ENCODE results near the gene MYEOV.

MYEOV gene

DNA sequence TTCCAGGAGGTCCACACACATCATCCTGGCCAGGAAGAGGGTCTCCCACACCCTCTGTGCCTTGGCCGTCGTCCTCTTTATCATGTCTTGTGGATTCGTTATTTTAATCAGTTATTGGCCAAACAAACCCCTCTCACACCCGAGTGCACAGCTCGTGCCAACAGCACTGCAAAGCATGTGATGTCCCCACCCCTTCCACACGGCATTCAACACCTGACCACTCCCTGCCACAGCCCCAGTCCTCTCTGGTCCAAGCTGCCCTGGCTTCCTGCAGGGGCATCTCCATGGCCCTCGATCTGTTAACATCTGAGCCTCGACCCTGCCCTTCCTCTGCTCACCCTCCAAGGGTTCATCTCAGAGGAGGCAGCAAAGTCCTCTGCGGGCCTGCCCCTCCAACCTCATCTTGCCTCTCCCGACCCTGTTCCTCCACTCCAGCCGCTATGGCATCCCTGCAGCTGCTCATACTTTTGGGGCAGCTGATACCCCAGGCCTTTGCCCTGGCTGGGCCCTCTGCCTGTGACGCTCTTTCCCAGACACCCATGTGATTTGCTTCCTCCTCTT lies 14.0 kb downstream of the MYEOV start:
- Histone ChIP-seq H3K9me3 (ENCODE audit: insufficient read depth, low read depth, low read length) (no peaks in the 10 kb centered on the region), H3K27me3 (ENCODE audit: insufficient read depth, low read length) (no peaks in the 10 kb centered on the region), H3K4me3 (ENCODE audit: low read length) (no peak overlapping the region), H3K4me1 (ENCODE audit: insufficient read depth, low read length) (no peaks in the 10 kb centered on the region), H3K36me3 (ENCODE audit: insufficient read depth, low read depth, low read length) (no peaks in the 10 kb centered on the region), H3K27ac (ENCODE audit: low read length) (no peak overlapping the region), H3K9ac (ENCODE audit: low read depth, low read length) (no peak overlapping the region)

DNA sequence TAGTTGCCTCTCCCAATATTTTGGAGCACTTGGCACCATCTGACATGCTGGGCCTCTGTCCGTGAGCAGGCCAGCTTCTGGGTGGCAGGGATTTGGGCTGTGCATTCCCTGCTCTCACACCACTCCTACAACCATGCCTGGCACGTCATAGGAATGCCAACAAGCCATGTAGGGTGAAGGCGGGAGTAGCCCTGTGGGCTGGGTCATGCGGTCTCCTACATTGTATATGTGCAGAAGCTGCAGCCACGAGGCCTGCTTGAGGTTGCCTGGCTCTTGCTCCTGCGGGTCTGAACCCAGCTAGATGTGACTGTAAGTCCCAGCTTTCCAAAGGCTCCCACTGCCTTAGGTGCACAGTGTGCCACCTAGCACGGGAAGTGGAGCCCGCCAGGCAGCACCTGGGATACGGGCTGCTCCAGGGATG lies 14.5 kb downstream of the MYEOV start:
- Histone ChIP-seq H3K4me1 (ENCODE audit: insufficient read depth, low read length) (no peaks in the 10 kb centered on the region), H3K9ac (ENCODE audit: low read depth, low read length) (no peak overlapping the region), H3K27me3 (ENCODE audit: insufficient read depth, low read length) (no peaks in the 10 kb centered on the region), H3K4me3 (ENCODE audit: low read length) (no peak overlapping the region), H3K36me3 (ENCODE audit: insufficient read depth, low read depth, low read length) (no peaks in the 10 kb centered on the region), H3K27ac (ENCODE audit: low read length) (no peak overlapping the region), H3K9me3 (ENCODE audit: insufficient read depth, low read depth, low read length) (no peaks in the 10 kb centered on the region)

DNA sequence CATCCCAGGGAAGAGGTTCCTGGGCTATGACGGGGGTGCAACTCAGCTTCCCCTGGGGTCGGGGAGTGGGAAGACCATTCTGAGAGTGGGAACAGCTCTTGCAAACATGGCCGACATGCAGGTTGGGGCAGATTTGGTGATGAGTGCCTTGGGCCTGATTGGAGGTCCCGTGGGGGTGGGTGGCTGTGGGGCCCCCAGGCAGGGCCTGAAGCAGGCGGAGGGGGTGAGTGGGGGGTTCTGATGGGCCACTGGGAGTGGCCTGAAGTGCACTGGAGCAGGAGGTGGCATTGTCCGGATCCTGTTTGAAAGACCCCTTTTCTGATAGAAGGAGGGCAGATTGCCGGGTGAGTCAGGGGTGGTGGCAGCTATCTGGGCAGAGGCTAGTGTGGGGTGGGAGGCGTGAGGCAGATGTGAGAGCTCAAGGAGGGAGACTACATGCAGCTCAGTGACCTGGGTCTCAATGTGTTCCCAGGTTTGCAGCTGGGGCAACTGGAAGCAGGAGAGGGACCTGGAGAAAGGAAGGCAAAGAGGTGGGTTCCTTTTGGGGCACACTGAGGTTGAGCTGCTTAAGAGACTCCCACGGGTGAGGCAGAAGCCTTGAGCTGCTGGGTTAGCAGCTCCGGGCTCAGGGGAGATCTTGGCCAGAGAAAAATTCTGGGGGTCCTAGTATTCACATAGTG lies 15.1 kb downstream of the MYEOV start:
- H3K9me3 ChIP-seq (ENCODE audit: insufficient read depth, low read depth, low read length) = no peaks in the 10 kb centered on the region
- no peak overlapping the region for H3K27ac ChIP-seq (ENCODE audit: low read length)
- H3K36me3 ChIP-seq (ENCODE audit: insufficient read depth, low read depth, low read length) = no peaks in the 10 kb centered on the region
- H3K9ac ChIP-seq (ENCODE audit: low read depth, low read length) = no peak overlapping the region
- H3K4me3 ChIP-seq (ENCODE audit: low read length) = no peak overlapping the region
- no peaks in the 10 kb centered on the region for H3K27me3 ChIP-seq (ENCODE audit: insufficient read depth, low read length)
- H3K4me1 ChIP-seq (ENCODE audit: insufficient read depth, low read length) = no peaks in the 10 kb centered on the region

GRCh38 chr11:69309631-69310280 lies 15.8 kb downstream of the MYEOV start:
- Histone ChIP-seq H3K36me3 (ENCODE audit: insufficient read depth, low read depth, low read length) (no peaks in the 10 kb centered on the region), H3K4me1 (ENCODE audit: insufficient read depth, low read length) (no peaks in the 10 kb centered on the region), H3K9me3 (ENCODE audit: insufficient read depth, low read depth, low read length) (no peaks in the 10 kb centered on the region), H3K9ac (ENCODE audit: low read depth, low read length) (no peak overlapping the region), H3K27ac (ENCODE audit: low read length) (no peak overlapping the region), H3K27me3 (ENCODE audit: insufficient read depth, low read length) (no peaks in the 10 kb centered on the region), H3K4me3 (ENCODE audit: low read length) (no peak overlapping the region)

DNA sequence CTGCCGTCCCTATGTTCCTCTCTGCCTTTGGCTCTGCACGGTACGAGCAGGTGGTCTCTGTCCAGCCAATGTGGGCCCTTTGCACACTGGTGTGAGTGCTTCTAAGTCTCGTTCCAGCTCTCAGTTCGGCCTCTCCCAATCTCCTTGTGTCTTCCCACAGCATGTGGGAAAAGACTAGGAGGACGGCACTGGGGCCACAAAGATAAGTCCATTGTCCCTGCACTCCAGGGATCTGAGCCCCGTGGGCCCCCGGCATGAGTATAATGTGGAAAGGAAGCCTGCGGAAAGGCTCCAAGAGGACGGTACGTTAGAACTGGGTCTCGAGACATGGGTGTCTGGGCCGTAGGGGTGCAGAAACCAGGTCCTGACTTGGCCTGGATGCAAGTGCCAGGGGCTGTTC lies 16.4 kb downstream of the MYEOV start:
- Histone ChIP-seq H3K27ac (ENCODE audit: low read length) (no peak overlapping the region), H3K27me3 (ENCODE audit: insufficient read depth, low read length) (no peaks in the 10 kb centered on the region), H3K9ac (ENCODE audit: low read depth, low read length) (no peak overlapping the region), H3K36me3 (ENCODE audit: insufficient read depth, low read depth, low read length) (no peaks in the 10 kb centered on the region), H3K4me3 (ENCODE audit: low read length) (no peak overlapping the region), H3K4me1 (ENCODE audit: insufficient read depth, low read length) (no peaks in the 10 kb centered on the region), H3K9me3 (ENCODE audit: insufficient read depth, low read depth, low read length) (no peaks in the 10 kb centered on the region)

DNA sequence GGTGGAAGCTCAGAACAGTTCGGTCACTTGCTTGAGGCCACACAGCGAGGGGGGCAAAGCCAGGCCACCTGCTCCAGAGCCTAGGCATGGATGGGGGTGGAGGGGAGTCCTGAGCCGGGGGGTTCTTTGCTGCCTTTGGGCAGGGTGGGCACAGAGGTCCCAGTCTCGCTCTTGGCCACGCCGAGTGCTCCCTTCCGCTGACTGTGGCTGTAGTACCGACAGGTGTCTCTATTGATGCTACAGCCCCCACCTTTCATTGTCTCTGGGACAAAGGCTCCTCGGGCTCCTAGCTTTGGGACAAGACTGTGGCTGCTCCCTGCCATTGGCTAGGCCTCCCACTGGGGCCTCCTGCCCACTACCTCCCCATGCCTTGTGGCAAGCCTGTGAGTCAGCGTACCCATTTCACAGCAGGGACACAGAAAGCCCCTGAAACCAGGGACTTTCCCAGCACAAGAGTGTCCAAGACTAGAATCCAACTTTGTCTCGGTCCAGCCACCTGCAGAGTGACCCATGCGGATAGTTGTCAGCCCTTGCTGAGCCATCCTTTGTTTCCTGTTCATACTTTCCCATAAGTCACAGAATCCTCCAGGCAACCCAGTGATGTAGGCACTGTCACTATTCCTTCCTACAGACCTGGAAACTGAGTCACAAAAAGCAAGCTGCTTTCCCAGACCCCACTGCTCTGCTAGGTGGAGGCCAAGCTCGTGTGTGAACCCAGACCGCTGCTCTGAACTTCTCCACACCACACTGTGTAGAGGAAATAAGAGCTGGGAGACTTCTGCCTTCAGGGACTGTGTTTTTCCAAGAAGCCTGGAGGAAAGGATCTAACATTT lies 17.2 kb downstream of the MYEOV start:
- Histone ChIP-seq H3K4me1 (ENCODE audit: insufficient read depth, low read length) (no peaks in the 10 kb centered on the region), H3K4me3 (ENCODE audit: low read length) (no peak overlapping the region), H3K27me3 (ENCODE audit: insufficient read depth, low read length) (no peaks in the 10 kb centered on the region), H3K36me3 (ENCODE audit: insufficient read depth, low read depth, low read length) (no peaks in the 10 kb centered on the region), H3K9me3 (ENCODE audit: insufficient read depth, low read depth, low read length) (no peaks in the 10 kb centered on the region), H3K9ac (ENCODE audit: low read depth, low read length) (no peak overlapping the region), H3K27ac (ENCODE audit: low read length) (no peak overlapping the region)

DNA sequence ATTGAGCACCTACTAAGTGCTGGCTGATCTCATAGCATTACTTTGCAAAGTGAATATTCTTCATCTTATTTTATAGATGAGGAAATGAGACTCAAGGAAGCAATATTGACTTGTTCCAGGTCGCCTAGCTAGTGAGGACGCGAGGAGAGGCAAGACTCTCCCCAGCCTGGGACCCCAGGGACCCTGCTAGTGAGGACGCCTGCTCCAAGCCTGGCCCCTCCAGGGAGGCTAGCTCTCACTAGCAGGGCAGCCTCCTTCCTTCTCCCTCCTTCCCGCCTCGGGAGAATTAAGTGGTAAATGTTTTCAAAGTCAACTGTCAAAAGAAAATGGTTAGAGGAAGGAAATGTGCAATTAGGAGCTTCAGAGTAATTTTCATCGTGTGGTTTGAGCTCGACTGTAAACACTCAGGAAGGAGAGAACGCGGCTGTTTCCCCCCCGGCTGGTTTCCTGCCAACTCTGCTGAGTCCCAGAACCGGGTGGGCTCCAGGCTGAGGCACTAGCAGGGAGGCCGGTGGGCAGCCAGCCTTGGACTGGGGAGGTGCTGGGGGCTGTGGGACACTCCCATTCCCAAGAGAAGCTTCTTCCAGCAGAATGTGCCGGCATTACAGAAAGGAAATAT lies 17.9 kb downstream of the MYEOV start:
- Histone ChIP-seq H3K9me3 (ENCODE audit: insufficient read depth, low read depth, low read length) (no peaks in the 10 kb centered on the region), H3K36me3 (ENCODE audit: insufficient read depth, low read depth, low read length) (no peaks in the 10 kb centered on the region), H3K27me3 (ENCODE audit: insufficient read depth, low read length) (no peaks in the 10 kb centered on the region), H3K4me1 (ENCODE audit: insufficient read depth, low read length) (no peaks in the 10 kb centered on the region), H3K9ac (ENCODE audit: low read depth, low read length) (no peak overlapping the region), H3K4me3 (ENCODE audit: low read length) (no peak overlapping the region), H3K27ac (ENCODE audit: low read length) (no peak overlapping the region)

DNA sequence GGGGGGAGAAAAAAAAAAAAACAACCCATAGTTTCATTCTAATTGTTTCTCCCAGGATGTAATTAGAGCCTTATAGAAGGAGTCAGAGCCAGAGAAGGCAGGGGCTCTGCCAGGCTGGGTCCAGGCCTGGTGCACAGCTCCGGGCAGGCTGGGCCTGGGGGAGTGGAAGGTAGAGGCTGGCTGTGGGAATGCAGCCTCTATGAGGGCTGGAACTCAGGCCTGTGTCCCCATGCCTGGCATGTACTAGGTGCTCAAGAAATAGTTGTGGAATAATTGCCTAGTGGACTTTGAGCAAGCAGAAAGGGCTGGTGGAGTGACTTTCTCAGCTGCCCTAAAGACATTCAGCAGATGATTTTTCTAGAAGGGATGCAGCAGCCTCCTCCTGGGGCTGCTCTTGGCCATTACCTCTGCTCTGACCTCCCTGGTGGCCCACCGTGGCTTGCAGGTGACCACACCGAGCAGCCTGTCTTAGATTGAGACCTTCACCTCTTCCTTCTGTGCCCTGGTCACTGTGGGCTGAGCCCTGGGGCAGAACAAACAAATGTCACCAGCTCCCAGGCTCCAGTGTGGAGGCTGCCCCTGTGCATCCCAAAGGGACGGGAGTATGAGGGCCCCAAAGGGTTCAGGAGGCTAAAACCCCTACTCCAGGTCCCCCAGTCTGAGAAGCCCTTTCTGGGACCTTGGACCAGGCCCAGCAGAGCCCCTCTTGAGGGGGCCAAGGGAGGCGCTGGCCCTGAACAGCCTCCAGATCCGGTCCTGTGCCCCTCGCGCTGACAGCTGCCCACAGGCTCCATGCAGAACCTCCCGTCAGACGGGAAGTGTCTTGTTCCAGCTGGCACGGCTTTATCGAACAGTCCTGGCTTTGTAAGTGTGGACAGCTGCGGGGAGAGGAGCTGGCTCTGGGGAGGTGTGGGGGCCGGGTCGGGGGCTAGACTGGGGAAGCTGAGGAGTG lies 18.8 kb downstream of the MYEOV start:
- Histone ChIP-seq H3K36me3 (ENCODE audit: insufficient read depth, low read depth, low read length) (no peaks in the 10 kb centered on the region), H3K27ac (ENCODE audit: low read length) (no peak overlapping the region), H3K4me3 (ENCODE audit: low read length) (no peak overlapping the region), H3K9ac (ENCODE audit: low read depth, low read length) (no peak overlapping the region), H3K9me3 (ENCODE audit: insufficient read depth, low read depth, low read length) (no peaks in the 10 kb centered on the region), H3K4me1 (ENCODE audit: insufficient read depth, low read length) (no peaks in the 10 kb centered on the region), H3K27me3 (ENCODE audit: insufficient read depth, low read length) (no peaks in the 10 kb centered on the region)

GRCh38 chr11:69313992-69314391 lies 20.0 kb downstream of the MYEOV start:
- no peaks in the 10 kb centered on the region for H3K27me3 ChIP-seq (ENCODE audit: insufficient read depth, low read length)
- no peak overlapping the region for H3K4me3 ChIP-seq (ENCODE audit: low read length)
- no peaks in the 10 kb centered on the region for H3K4me1 ChIP-seq (ENCODE audit: insufficient read depth, low read length)
- no peaks in the 10 kb centered on the region for H3K9me3 ChIP-seq (ENCODE audit: insufficient read depth, low read depth, low read length)
- H3K36me3 ChIP-seq (ENCODE audit: insufficient read depth, low read depth, low read length) = no peaks in the 10 kb centered on the region
- H3K27ac ChIP-seq (ENCODE audit: low read length) = no peak overlapping the region
- H3K9ac ChIP-seq (ENCODE audit: low read depth, low read length) = no peak overlapping the region

GRCh38 chr11:69314555-69314954 lies 20.6 kb downstream of the MYEOV start:
- H3K4me3 ChIP-seq (ENCODE audit: low read length) = no peak overlapping the region
- H3K9ac ChIP-seq (ENCODE audit: low read depth, low read length) = no peak overlapping the region
- H3K36me3 ChIP-seq (ENCODE audit: insufficient read depth, low read depth, low read length) = no peaks in the 10 kb centered on the region
- no peaks in the 10 kb centered on the region for H3K27me3 ChIP-seq (ENCODE audit: insufficient read depth, low read length)
- H3K4me1 ChIP-seq (ENCODE audit: insufficient read depth, low read length) = no peaks in the 10 kb centered on the region
- H3K27ac ChIP-seq (ENCODE audit: low read length) = no peak overlapping the region
- H3K9me3 ChIP-seq (ENCODE audit: insufficient read depth, low read depth, low read length) = no peaks in the 10 kb centered on the region

GRCh38 chr11:69316956-69317355 lies 23.0 kb downstream of the MYEOV start:
- H3K9me3 ChIP-seq (ENCODE audit: insufficient read depth, low read depth, low read length) = no peaks in the 10 kb centered on the region
- H3K27ac ChIP-seq (ENCODE audit: low read length) = no peak overlapping the region
- H3K36me3 ChIP-seq (ENCODE audit: insufficient read depth, low read depth, low read length) = no peaks in the 10 kb centered on the region
- H3K4me1 ChIP-seq (ENCODE audit: insufficient read depth, low read length) = no peaks in the 10 kb centered on the region
- H3K27me3 ChIP-seq (ENCODE audit: insufficient read depth, low read length) = no peaks in the 10 kb centered on the region
- H3K4me3 ChIP-seq (ENCODE audit: low read length) = no peak overlapping the region
- no peak overlapping the region for H3K9ac ChIP-seq (ENCODE audit: low read depth, low read length)

All from iPS-20b (cell line).